DMS53 (cell line): ENCODE results near the gene EDN2.

ENCODE experiments used
- DNase-seq: peaks from one replicate; lab custom pipeline; 2025; lab: John Stamatoyannopoulos, UW

The EDN2 gene

DNA sequence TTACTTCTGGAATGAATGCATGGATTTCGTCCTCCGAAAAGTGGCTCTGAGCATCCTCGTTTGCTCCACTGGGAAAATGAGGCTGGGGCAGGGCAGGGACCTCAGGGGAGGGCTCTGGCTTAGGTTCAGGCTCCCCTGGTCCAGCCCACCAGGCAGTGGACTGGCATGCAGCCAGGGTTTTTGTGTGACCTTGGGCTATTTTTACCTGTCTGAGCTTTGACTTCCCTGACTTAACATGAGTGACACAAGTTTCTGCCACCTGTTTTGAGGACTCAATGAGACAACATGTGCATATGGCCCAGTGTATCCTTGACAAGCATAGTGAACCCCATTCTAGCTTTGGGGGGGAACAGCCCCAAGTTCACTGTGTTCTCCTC, 32.6 kb upstream of the EDN2 start:
- DNase-seq: no peak

DNA sequence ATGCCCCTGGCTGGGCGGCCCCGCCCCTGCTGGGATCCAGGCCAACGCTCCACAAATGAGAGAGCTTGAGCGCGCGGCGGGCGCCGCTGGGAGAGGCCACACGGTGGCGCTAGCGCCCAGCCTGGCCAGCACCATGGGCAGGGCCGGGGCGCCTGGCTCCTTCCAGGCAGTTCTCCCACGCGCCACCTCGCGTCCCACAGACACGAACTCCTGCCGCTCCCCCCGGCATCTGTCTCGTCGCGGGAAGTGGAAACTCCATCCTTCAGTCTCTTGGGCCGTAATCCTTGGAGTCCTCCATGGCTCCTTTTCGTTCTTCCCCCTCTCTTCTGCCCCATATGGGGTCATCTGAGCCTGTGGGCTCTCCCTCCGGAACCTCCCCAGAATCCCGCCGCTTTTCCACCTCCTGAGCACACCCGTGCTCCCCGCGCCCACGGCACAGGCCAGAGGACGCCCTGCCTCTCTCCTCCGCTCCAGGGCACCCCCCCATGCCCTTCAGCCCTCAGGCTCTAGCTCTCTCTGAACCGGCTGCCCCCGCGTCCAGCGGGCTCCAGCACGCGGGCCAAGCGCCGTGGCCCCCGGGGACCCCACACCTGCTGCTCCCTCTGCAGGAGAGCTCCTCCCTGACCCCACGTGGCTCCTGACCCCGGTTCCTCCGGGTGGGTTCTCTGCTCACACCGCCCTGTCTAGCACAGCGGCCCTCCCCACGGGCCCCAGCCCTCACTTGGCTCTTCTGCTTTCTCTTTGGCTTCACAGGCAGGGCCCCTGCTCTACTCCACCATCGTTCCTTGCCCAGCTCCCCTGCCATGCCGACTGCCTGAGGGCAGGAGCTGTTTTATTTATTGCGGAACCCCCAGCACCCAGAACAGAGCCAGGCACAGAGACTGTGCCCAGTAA, 31.9 kb upstream of the EDN2 start:
- DNase-seq: peak; percentile 90

DNA sequence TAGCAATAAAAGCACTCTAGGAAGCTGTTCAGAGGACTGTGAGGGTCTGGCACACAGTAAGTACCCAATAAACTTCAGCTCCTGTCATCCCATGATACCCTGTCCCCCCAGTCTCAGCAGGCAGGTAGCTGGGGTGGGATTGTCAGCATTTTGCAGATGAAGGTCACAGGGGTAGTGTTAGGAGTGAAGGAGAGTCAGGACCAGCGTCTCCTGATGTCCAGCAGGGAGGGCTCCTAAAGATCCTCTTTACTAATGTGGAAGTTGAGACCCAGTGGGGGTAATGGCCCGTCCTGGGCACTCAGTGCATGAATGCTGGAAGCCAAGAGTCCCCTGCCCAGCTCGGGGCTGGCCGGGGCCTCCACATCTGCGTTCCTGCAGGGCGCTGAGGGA, 31.3 kb upstream of the EDN2 start:
- no peak for DNase-seq

DNA sequence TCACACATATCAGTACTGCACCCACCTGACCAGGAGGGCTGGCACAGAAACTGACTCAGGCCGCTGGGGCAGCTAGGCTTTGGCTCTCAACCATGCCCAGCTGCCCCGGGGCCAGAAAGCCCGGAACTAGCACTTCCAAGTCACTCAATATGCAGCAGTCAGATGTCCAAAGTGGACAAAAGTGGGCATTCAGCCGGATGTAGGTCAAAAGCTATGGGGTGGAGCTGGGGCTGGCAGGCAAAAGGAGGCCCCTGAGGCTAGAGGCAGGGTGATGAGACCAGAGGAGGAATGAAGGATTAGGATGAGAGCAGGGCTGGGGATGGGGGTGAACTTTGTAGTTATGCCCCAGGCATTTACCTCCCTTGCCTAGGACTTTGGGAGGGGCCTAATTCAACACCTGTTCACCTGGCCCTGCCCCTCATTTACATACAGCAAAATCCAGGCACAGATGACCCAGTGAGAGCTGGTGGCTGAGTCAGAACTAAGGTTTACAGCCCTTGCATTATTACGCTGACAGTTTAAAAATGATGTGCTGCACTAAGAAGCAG, 30.7 kb upstream of the EDN2 start:
- peak; percentile 37 for DNase-seq

DNA sequence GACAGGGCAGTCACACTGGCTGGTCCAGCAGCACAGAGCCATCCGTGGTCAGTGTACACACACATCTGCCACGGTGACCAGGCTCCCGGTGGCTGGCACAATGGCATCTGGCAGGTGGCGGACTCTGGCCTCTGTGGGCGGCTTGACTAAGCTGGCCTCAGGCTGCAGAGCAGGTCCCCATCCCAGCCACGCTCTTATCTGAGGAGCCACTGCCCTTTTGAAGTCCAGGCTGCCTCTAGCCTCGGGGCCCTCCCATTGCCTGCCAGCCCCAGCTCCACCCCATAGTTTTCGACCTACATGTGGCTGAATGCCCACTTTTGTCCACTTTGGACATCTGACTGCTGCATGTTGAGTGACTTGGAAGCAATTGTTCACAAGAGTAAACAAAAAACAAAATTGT, 29.9 kb upstream of the EDN2 start:
- DNase-seq: no peak

DNA sequence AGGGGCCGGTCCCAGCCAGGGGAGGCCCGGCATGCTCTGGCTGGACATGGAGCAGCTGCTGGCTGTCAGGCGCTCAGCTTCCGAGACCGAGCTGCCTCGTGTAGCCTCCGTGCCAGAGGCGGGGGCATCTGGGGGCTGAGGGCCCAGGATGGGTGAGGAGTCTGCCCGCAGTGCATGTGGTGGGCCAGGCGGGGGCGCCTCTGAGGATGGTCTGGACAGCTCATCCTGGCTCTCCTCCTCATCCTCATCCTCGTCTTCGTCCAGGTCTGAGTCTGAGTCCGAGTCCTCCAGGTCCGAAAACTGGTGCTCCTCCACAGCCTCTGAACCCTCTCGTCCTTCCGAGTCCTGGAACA, 28.9 kb upstream of the EDN2 start:
- no peak for DNase-seq

DNA sequence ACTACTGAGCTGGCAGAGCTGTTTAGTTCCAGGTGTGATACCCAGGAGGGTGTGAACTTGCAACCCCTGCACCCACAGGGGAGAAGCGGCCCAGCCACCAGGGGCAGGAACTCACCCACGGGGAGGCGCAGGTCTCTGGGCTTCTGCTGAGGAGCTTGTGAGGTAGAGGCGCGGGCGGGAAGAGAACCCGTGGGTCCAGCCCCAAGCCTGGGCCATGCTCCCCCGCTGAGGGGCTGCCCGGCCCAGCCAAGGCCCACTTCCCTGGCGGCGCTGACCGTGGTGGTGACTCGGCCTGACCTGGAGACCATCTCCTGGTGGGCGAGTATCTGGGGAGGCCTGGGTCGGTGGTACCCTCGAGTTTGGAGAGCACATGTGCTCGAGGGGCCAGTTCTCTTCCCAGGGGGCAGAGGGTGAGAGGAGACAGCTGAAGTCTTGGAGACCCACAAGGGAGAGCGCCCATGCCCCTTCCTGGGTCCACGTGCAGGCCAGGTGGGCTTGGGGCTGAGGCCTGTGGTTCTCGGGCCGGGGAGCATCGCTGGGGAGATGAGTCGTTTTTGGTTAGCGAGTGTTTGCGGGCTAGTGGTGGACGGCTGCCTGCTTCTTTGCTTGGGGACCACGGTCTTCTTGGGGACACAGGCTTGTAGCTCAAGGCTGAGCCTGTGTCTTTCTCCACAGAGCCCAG, 28.4 kb upstream of the EDN2 start:
- no peak for DNase-seq

DNA sequence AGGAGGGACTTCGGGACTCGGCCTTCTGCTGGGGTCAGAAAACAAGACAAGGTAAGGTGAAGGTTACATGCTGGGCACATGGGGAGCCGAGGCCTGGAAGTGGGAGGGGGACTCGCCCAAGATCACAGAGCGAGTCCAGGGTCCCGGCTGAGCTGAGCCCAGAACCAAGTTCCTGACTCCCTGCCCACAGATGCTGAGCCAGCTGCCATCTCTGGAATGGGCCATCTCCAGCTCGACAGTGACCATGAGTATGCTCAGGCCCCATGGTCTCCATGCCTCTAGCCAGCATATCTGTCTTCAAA, 26.7 kb upstream of the EDN2 start:
- no peak for DNase-seq

DNA sequence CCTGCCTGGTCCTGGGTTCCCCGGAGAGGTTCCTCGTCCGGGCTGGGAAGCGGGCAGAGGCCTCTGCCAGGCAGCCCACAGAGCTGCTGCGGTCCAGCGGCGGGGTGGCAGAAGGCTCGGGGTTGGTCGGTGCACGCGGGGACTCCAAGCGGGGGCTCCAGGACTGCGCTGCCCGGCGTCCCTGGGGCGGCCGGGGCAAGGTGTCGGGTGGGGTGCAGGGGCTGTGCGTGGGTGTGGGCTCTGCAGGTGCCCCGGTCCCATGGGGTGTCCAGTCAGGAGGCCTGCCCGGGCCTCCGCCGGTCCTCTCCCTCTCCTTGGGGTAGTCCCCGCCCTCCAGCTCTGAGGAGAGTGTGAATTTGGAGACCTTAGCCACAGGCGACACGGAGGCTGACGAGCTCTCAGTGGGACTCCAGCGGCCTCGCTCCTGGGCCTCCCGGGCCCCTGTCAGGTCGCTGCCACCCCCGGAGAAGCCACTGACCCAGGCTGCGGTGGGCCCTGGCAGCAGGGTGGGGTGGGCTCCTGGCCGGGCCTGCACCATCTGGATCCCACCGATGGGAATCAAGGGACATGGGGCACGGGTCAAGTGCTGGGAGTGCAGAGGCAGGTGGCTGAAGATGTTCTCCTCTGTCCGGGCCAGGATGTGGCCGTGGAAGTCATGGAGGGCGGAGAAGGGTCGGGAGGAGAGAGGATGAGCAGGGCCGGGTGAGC, 26.2 kb upstream of the EDN2 start:
- no peak for DNase-seq

DNA sequence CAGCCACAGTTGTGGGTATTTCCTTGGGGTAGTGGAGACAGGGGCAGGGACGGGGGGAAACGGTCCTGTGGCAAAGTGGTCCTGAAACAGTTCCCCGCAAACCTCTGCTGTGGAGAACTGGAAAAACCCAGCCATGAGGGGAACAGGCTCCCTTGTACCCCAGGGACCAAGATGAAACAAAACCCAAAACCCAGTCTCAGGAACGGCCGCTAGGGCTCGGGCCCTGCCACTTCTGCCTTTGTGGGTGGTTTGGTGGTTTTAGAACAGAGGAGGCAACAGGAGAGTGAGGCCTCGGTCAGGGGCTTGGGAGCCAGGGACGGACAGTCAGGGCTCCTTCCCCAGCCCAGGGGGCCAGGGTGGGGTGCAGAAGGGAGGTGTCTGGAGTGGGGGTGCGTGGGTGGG, 24.8 kb upstream of the EDN2 start:
- DNase-seq: no peak

DNA sequence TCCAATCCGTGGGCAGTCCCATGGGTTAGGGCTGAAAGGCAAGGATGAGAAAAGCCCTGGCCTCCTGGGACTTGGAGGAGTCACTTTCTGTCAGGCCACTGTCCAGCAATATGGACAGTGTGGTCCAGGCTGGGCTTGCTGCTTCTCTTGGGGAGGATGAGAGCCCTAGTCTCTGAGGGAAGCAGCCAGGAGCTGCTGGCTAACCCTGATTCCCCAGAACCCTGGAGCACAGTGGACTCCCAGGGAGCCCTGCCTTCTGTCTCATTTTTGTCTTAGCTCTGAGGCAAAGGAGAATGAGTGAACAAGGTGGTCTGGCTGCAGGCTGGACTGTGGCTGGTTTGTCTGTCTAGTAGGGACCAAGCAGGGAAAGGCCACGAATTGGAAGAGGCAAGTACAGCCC, 23.8 kb upstream of the EDN2 start:
- no peak for DNase-seq

DNA sequence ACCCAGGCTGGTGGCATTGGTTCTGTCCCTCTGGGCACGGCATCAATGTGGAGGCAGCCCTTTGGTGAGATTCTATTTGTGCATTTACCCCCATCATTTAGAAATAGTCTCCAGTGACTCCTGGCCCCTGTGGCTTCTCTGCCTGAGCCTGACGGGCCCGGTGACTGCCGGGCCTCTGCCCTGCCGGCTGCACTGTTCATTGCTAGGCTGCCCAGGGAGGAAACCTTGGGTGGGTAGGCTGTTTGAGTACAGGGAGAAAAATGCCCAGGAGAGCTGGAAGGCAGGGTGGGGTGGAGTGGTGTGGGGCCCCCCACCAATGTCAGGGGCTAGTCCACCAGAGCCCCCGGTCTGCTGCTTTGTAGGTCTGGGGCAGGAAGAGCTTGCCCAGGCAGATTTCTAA, 23.4 kb upstream of the EDN2 start:
- DNase-seq: no peak

DNA sequence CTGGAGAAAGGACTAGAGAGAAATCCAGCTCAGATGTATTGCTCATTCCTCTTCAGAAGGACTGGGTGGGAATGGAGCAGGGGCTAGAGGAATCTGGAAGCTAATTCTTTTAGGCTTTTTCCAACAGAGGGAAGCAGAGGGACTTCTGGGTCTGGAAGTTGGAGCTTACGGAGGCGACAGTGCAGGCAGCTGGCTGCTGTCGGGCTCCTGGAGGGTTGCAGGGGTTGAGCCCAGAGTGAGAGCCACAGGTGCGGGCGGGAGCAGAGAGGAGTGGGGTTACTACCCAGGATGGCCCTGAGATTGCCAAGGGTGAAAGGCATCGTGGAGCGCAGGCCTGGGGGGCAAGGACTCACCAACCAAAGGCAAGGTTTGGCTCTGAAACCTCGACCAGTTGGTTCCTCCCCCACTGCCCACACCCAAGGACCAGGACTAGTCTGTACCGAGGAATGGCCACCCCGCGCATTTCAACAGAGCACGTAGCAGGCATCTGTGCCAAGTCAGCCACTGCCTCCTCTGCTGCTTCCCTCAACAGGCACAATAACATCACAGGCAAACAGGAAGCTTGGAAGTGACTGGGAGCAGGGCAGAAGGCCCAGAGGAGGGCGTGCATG, 22.7 kb upstream of the EDN2 start:
- no peak for DNase-seq

DNA sequence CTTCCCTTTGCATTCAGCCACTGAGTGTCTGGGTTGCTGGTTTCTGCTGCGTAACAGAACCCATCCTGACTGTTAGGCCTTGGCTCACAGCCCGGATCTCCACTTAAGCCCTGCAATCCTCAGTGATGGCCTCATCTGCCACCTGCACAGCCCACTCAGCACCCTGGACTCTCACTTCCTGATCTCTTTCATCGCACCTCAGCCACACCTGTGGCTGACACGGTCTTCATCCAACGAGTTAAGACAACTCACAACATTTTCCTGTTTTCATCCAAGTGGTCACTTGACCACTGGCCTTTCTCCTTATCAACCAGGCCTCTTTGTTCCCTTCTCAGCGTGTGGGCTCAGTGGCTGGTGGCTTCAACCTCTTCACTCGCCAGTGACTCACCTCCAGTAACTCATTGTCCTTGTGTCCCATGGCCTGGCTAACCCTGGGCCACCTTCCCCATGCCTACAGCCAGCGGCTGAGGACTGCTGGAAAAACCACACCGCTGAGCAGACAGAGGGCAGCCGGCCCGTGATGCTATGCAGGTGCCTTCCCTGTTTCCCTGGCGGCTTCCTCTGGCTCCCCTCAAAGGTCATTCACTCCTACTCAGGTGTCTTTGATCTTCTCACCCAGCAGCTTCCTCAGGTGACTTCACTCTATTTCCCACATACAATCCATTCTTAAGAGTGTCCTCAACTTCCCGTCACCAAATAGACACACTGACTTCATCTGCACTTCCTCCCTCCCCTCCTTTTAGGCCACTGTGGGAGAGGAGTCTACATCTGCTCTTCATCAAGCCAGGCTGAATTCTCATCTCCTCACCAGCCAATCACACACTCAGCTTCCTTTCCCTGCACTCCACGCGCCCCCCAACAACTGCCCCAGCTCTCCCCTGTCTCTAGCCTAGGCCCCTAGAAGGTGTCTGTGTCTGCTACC, 19.9 kb upstream of the EDN2 start:
- peak; percentile 98 for DNase-seq

DNA sequence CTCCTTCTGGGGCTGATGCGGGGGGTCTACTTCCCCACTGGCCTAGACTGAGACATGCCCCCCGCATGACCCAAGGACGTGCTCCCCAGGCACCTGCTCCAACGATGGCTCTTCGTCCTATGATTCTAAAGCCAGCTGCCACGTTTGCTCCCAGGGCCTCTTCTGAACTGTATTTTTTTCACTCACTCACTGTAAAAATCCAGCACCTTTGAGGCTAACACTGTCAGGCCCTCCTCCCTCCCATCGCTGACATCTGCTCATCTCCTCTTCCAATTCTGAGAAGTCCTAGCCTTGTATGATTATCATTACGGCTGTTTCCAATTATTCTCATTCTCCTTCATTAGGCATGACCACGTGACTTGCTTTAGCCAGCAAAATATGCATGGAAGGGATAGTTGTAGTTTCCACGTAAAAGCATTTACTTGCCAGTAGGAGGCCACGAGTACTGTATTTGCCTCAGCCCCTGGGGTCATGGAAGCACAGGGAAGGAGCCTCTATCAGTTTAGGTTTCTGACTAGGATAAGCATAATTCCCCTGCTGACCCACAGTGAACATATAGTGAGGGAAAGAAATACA, 19.1 kb upstream of the EDN2 start:
- DNase-seq: no peak

DNA sequence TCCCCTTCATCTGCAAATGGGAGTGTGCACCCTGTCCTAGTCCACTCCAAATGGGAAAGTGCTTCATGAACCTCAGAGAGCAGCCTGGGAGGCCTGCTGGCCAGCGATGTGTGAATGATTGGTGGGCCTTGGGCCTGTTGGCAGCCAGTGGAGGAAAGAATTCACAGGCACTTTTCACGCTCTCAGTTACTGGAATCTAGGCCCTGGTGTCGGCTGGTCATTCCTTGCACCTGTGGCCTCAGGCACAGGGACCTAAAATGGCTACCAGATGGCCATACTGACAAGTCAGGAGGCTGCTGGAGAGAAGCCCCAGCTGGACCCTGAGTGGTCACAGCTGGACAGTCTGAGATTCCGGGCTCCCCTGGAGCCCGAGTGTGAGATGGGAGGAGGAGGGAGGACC, 18.4 kb upstream of the EDN2 start:
- no peak for DNase-seq

DNA sequence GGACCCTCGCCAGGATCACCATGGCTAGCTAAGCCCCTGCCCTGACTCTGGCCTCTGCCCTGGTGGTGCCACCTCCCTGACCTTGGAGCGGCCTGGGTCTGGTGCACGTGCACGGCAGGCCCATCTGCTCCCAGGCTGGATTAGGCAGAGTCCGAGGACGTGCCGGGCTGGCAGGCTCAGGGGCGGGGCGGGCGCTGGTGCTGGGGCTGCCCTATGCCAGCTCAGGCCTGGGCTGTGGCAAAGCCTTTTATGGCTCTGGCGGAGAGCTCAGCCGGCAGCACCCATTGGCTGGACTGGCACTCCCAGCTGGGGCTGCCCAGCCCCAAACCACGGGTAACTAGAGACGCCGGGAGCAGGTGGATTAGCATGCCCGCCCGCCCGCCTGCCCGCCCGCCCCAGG, 17.1 kb upstream of the EDN2 start:
- no peak for DNase-seq

DNA sequence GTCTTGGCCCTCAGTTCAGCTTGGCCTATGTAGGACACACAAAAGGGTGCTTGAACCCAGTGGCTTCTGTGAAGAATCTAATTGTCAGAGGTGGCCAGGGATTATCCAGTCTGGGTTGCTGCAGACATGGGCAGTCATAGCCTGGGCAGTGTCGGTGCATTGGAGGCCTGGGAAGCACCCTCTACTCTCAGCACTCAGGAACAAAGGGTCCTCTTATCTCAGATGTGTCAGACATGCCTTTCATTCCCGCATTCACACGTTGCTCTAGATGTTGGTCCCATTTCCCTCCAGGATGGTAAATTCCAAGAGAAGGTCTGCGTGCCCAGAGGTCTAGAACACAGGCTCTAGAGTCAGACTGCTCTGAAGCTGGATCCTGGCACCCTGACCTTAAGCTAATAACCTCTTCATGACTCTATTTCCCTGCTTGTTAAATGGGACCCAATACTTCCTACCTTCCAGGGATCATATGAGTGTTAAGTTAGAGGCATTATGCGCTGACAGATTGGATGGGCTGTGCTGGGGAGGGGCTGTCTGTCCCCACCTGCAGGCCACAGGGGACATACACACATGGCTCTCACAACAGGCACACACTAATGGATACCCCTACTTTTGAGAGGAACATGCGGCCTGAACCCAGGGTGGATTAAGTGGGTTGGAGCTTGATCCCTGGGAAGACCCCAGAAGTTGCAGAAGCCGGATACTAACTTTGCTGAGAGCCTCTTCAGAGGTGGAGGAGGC, 16.5 kb upstream of the EDN2 start:
- DNase-seq: peak; percentile 81

DNA sequence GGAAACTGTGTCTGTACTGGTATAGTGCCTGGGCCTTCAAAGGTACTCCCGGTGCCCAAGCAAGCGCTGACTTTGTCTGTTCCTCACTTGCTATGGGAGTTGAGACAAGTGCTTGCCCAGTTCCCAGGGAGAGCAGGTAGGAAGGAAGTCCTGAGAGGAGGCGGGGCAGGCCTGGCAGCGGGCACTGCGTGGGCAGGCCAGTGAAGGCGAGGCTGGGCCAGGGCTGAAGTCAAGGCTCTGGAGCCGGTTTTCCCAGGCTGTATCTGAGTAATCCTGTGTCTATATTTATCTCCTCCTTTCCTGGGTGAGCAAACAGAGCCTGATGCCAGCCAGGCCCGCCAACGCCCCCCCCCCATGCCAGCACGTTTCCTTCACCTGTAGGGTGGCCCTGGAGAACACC, 15.9 kb upstream of the EDN2 start:
- peak; percentile 96 for DNase-seq

DNA sequence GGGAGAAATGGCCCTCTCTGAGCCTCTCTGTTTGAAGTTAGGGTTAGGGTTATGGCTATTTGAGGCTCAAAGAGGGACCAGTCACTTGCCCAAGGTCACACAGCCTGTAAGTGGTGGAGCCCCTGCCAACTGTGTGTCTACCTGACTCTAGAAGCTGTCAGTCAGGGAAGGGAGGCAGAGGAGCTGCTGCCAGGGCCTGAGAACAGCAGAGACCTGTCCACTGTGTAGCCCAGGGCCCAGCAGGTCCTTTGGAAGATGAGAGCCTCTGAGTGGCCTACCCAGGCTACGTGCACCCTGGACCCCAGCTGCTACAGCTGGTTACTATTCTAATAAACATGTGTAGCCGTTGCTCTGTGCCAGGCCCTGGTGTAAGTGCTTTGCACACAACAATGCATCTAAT, 15.1 kb upstream of the EDN2 start:
- DNase-seq: peak; percentile 27

DNA sequence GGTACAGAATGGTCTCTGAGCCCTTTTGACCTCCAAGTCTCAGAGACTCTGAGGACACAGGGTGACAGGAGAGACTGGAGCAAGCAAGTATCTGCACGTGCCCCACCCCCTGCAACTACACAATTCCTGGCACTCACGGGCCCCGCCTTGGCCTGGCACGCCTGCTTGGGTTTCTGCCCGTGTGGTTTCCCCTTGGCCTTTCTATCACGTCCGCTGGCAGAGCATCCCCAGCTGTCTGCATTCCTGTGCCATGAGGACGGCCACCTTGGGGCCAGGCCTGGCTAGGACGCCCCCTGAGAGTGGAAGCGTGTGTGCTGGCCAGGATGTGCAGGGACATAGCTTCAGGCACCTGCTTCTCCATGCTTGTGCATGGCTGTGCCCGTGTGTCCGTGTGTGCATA, 14.3 kb upstream of the EDN2 start:
- peak; percentile 23 for DNase-seq
